GM12875 (cell line): ENCODE results near the gene ORC1.

ENCODE experiments used
- H3K4me3 ChIP-seq: one replicate; pipeline ENCODE4 v1.5.1; 2011; ENCODE audit warnings: low read depth, low read length, control low read depth
- TF ChIP-seq, protein P1 (sequence below): IDR thresholded peaks from 2 replicates; pipeline ENCODE4 v1.5.1; 2011; ENCODE audit warnings: low read depth, mild to moderate bottlenecking, control low read depth, inconsistent platforms, low read length, moderate library complexity, borderline replicate concordance; ENCODE audit not compliant: insufficient read depth

ORC1 gene

DNA sequence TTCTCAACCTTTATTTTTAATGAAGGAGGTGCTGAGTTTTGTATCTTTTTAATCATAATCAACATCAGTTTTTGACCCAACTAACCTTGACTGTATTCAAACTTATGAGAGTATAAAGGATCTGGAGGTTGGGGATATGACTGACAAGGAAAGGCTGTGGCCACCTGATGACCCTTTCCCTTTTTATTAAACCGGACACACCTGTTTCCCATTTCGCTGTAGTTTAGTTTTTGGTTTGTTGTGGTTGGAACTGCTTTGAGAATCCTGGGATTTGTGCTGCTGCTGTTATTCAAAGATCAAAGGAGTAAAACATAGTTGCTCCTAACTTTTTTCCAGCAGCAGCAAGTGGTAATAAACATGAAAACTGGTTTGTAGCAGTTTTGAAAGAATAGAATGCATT, 12.6 kb upstream of the ORC1 start:
- TF ChIP-seq, protein P1, sequence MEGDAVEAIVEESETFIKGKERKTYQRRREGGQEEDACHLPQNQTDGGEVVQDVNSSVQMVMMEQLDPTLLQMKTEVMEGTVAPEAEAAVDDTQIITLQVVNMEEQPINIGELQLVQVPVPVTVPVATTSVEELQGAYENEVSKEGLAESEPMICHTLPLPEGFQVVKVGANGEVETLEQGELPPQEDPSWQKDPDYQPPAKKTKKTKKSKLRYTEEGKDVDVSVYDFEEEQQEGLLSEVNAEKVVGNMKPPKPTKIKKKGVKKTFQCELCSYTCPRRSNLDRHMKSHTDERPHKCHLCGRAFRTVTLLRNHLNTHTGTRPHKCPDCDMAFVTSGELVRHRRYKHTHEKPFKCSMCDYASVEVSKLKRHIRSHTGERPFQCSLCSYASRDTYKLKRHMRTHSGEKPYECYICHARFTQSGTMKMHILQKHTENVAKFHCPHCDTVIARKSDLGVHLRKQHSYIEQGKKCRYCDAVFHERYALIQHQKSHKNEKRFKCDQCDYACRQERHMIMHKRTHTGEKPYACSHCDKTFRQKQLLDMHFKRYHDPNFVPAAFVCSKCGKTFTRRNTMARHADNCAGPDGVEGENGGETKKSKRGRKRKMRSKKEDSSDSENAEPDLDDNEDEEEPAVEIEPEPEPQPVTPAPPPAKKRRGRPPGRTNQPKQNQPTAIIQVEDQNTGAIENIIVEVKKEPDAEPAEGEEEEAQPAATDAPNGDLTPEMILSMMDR, result no peak
- H3K4me3 ChIP-seq, result no peak overlapping the region

DNA sequence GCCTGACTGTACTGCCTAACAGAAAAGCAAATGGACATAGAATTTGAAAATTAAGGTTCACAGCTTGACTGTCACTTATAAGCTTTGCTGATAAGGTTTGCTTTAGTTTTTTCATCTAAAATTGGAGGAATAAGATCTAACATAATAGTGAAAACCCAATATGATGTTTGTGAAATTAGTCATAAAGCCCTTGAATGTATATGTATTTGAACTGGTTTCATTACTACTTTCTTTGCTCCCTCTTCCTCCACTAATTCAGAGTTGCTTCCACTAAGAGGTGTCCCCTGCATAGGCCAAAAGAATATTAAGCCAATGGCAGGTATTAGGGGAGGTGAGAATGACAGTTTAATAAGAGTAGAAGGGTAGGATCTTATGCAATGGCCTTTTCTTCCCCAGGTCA, 10.7 kb upstream of the ORC1 start:
- H3K4me3 ChIP-seq, result no peak overlapping the region
- TF ChIP-seq, protein P1, result no peak

DNA sequence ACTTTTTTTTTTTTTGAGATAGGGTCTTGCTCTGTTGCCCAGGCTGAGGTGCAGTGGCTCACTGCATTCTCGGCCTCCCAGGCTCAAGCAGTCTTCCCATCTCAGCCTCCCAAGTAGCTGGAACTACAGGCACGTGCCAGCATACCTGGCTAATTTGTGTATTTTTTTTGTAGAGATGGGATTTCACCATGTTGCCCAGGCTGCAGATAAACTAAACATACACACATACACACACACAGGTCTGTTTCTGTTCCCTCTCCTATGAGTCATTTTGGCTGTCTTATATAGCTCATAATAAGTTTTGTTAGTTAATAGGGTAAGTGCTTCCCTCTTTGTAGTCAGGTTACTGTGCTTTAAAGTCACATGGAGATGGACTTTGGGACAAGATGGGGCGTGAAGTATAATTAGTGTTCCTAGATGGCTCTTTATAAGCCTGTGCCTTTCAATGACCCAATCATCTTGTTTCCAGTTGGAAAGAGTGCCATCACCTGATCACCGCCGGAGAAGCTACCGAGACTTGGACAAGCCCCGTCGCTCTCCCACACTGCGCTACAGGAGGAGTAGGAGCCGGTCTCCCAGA, 9.3 kb upstream of the ORC1 start:
- H3K4me3 ChIP-seq, result no peak overlapping the region
- TF ChIP-seq, protein P1, result no peak

DNA sequence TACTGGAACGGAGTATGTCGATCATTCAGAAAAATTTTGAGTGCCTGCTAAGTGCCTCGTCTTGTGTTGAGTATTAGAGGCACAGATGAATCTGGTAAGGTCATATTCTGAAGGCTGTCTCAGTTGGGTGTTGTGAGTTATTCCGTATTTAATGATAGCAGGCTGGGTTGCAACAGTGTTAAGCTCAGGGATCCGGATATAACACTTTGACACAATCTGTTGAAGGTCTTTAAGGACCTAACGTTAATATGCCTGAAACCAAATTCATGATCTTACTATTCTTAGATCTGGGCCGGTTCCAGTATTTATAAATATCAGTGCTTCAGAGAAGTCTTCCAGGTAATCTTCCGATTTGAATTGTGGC, 734 bp upstream of the ORC1 start:
- H3K4me3 ChIP-seq, result peak overlapping the region; percentile 70
- TF ChIP-seq, protein P1, result no peak

DNA sequence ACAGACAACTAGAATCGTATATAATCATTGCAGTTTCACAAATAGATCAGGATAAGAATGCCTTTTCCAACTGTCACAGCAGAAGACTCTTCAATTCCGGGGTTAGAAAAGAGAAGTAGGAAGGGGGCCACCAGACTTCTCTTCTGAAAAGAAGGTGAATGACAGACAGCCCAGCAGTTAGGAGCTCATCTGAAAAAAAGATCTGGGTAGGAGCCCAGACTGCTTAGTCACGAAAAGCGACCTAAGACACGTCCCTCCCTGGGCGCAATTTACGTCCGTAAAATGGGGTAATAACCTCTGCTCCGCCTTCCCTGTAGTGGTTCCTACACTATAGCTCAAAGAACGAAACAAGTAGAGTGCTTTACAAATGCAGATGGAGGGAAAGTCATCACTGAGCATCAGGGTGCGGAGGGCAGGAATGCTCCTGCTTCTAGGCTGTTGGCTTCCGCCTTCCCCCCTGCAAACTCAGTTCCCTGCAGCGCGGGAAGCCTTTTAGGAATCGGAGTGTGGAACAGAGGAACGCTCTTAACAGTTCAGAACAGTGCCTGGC, 582 bp downstream of the ORC1 start:
- peak overlapping the region; percentile 70 for H3K4me3 ChIP-seq
- TF ChIP-seq, protein P1, result no peak

DNA sequence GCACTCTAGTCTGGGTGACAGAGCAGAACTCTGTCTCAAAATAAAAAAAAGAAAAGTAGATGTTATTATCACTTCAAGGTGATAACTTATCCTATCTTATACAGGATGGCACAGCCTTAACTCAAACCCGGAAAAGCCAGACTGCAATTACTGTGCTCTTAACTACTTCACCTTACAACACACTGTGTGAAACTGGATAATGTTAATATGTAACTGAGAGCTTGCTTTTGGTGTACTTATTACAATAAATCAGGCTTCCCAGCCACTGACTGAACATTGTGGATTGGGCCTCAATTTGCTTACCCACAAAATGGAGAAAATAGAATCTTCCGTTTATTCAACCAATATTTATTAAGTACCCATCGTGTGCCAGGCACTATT, 1.4 kb downstream of the ORC1 start:
- H3K4me3 ChIP-seq, result peak overlapping the region; percentile 16
- TF ChIP-seq, protein P1, result no peak

DNA sequence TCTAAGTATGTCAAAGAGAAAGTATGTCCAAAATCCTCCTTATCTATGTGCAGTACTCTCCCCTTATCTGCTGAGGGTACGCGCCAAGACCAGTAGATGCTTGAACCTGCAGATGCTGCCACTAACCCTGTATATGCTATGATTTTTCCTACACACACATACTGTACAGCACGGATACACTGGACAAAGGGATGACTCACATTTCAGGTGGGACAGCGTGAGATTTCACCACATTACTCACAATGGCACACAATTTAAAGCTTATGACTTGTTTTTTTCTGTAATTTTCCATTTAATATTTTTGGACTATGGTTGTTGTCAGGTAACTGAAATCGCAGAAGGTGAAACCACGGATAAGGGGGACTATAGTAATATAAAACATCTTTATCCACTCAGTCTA, 4.1 kb downstream of the ORC1 start:
- no peak overlapping the region for H3K4me3 ChIP-seq
- TF ChIP-seq, protein P1, result no peak
